Measurements from ENCODE around the gene SYPL2. TPM values are rescaled to one million over a fixed set of nuclear protein-coding genes. Genes with fewer than 3 reads are reported as not detected.

Gene SYPL2
- total RNA-seq, 1 donor from 2014 or later: 0.07 TPM

DNA sequence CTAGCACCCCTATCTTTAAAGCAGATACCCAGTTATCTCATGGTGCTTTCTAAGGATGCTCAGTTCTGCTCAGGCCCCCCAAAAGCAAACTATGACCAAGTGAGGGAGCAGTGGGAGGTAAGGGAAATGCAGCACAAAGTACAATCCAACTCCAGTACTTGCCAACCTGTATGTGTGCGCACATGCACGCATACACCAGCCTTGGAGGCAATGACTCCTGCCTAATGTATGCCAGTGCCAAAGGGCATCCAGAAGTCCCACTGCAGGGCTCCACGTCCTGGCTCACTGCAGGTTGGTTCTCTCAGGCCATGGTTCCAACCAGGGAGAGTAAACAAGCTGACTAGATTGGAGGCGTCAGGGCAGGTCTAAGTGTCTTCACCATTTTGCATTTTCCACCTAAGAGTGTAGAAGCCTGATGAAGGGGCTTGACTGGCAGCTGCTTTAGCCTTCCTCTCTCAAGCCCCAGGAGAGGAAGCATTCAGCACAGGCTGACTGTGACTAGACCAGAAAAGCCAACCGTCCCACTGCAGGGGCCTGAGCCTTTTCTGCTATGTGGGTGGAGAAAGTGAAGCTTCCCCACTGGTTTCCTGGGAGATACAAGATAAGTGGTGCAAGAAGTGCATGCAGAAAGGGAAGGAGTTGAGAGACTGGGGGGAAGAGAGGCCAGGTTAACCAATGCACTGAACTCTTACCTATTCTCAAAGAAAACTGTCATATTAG, 35.5 kb downstream of the SYPL2 start:
- Mint-ChIP-seq H3K27ac (peak overlapping the region; percentile 70), H3K4me1 (peaks cover 70% of the 10 kb centered on the region), H3K4me3 (peak overlapping the region; percentile 70), H3K36me3 (ENCODE audit: low read depth) (peaks cover 26% of the 10 kb centered on the region), H3K9me3 (no peaks in the 10 kb centered on the region), H3K27me3 (no peaks in the 10 kb centered on the region)
- intact Hi-C loops (cut with micrococcal nuclease): no loop called here
- no peak for DNase-seq

DNA sequence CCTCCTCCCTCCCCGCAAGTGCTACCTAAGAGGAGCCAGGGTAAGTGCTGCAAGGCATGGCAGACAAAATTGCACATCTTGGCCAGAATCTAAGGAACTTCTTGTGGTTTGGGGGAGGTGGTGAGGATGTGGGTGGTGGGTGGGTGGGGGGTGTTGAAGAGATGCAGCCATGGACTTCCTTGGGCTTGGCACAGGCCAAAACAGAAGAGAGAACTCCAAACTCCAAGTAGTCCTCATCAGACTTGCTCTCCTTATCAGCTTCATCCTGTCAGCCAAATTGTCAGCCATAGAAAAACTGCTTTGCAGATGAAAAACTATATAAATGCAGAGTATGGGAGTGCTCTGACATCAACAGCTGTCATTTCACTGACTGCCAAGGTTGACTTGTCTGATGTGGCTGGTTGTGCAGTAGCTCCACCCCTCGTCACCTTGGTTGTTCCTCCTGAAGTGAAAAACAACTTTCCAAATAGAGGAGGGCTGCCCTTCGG, 36.1 kb downstream of the SYPL2 start:
- Mint-ChIP-seq H3K4me1 (peaks cover 68% of the 10 kb centered on the region), H3K36me3 (ENCODE audit: low read depth) (peaks cover 26% of the 10 kb centered on the region), H3K27me3 (peaks cover 4% of the 10 kb centered on the region), H3K27ac (peak overlapping the region; percentile 70), H3K9me3 (no peaks in the 10 kb centered on the region), H3K4me3 (peak overlapping the region; percentile 70)
- intact Hi-C loops (cut with micrococcal nuclease): no loop called here
- peak; percentile 88 for DNase-seq

DNA sequence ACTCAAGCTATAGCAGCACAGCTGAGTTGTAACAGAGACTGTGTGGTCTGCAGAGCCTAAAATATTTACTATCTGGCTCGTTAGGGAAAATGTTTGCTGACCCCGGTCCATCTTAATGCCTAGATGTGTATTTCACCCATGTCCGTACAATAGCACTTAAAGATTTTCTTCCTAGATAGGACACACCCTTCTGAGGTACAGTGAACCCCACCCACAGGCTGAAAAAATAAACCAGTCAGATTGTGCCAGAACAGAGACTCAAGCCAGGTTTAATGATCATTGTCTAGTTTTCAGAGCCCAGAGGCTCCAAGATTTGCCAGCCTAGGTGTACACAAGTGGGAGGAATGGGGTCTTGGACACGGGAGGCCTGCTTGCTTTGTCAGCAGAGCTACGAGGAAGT, 37.6 kb downstream of the SYPL2 start:
- Mint-ChIP-seq H3K27ac (no peak overlapping the region), H3K9me3 (no peaks in the 10 kb centered on the region), H3K4me3 (peak overlapping the region; percentile 65), H3K4me1 (peaks cover 60% of the 10 kb centered on the region), H3K36me3 (ENCODE audit: low read depth) (peaks cover 20% of the 10 kb centered on the region), H3K27me3 (peaks cover 16% of the 10 kb centered on the region)
- intact Hi-C loops (cut with micrococcal nuclease): no loop called here
- no peak for DNase-seq

GRCh38 chr1:109504974-109505373, 38.6 kb downstream of the SYPL2 start:
- H3K4me1 Mint-ChIP-seq: peaks cover 55% of the 10 kb centered on the region
- intact Hi-C loops (cut with micrococcal nuclease): no loop called here
- no peak overlapping the region for H3K27ac Mint-ChIP-seq

DNA sequence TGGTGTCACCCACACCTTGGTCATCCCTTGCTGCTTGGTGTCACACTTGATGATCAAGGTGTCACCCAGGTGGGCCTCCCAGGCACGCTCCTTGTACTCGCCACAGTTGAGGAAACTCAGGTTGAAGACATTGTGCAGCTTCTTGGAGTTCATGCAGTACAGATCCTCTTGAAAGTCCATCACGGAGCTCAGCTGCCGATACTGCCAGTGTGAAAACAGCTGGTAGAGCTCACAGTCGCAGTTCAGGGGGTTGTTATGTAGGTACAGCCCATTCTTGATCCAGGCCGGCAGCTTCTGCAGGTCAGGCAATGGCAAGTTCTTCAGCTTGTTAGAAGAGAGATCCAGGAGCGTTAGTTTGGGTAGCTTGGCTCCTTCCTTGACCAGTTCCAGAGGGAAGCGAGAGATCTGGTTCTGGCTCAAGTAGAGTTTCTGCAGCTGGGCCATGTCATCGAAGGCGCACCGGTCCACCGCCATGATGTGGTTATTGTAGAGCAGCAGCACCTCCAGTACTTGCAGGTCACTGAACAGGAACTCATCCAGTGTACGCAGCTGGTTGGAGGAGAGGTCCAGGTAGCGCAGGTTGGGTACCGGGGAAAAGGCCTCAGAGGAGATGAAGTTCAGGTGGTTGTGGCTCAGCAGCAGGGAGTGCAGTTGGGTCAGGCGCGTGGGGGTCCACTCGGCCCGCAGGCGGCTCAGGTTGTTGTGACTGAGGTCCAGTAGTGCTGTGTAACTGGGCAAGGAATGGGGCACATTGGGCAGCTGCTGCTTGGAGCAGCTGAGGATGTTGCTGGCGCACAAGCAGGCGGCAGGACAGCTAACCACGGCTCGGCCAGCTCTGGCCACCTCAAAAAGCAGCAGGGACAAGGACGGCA, 41.9 kb downstream of the SYPL2 start:
- H3K36me3 Mint-ChIP-seq (ENCODE audit: low read depth): peaks cover 3% of the 10 kb centered on the region
- intact Hi-C loops (cut with micrococcal nuclease): no loop called here
- peak overlapping the region; percentile 62 for H3K27ac Mint-ChIP-seq

More at GRCh38 chr1:109504974-109505373, 38.6 kb downstream of the SYPL2 start:
- Mint-ChIP-seq H3K4me3 (no peak overlapping the region), H3K36me3 (ENCODE audit: low read depth) (peaks cover 13% of the 10 kb centered on the region), H3K27me3 (peaks cover 21% of the 10 kb centered on the region), H3K9me3 (no peaks in the 10 kb centered on the region)
- no peak for DNase-seq

GRCh38 chr1:109508873-109509175, 42.5 kb downstream of the SYPL2 start:
- Mint-ChIP-seq H3K4me1 (peaks cover 28% of the 10 kb centered on the region), H3K36me3 (ENCODE audit: low read depth) (peaks cover 3% of the 10 kb centered on the region), H3K27me3 (peaks cover 42% of the 10 kb centered on the region), H3K9me3 (no peaks in the 10 kb centered on the region), H3K27ac (peak overlapping the region; percentile 62), H3K4me3 (peak overlapping the region; percentile 86)
- DNase-seq: no peak
- intact Hi-C loops (cut with micrococcal nuclease): no loop called here

More for the DNA sequence above, 41.9 kb downstream of the SYPL2 start:
- peaks cover 28% of the 10 kb centered on the region for H3K4me1 Mint-ChIP-seq
- DNase-seq: no peak
- H3K9me3 Mint-ChIP-seq: no peaks in the 10 kb centered on the region
- H3K27me3 Mint-ChIP-seq: peaks cover 40% of the 10 kb centered on the region
- peak overlapping the region; percentile 86 for H3K4me3 Mint-ChIP-seq

- peak; percentile 89 for DNase-seq
- Mint-ChIP-seq H3K27ac (peak within 1 kb of the TSS; percentile 66), H3K27me3 (peaks cover 42% of the 10 kb centered on the region), H3K4me3 (peak within 1 kb of the TSS; percentile 90), H3K4me1 (peaks cover 23% of the 10 kb centered on the region), H3K9me3 (no peaks in the 10 kb centered on the region), H3K36me3 (ENCODE audit: low read depth) (no peaks in the 10 kb centered on the region)
- intact Hi-C loops (cut with micrococcal nuclease): no loop called here
Measured at GRCh38 chr1:109509176-109510134, 43.1 kb downstream of the SYPL2 start, which contains the start of gene AMIGO1. Gene AMIGO1, minus strand, starts transcription at chr1:109509727. Its CDS starts 815 bp downstream, at chr1:109508912.

DNA sequence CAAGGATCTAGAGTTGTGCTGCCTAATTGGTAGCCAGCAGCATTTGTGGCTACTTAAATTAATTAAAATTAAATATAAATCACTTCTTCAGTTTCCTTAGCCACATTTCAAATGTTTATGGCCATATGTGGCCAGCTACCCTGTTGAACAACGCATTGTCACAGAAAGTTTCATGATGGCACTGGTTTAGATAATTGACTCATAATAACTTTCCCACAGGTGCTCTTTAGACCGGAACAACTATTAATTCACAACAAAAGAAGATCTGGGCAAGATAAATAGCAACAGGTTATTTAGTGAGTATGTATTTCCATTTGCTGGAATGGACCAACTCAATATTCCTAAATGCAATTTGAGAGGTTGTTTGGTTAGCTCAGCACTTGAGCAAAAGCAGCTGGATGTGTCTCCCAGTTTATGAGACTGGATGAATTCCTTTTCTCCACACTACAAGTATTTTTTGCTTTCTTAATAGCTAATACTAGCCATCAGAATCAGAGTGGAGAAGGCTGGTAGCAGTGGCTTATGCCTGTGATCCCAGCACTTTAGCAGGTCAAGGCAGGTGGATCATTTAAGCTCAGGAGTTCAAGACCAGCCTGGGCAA, 46.9 kb downstream of the SYPL2 start:
- Mint-ChIP-seq H3K4me3 (no peak overlapping the region), H3K27ac (no peak overlapping the region), H3K4me1 (peaks cover 15% of the 10 kb centered on the region), H3K36me3 (ENCODE audit: low read depth) (no peaks in the 10 kb centered on the region), H3K9me3 (no peaks in the 10 kb centered on the region), H3K27me3 (peaks cover 37% of the 10 kb centered on the region)
- intact Hi-C loops (cut with micrococcal nuclease): no loop called here
- DNase-seq: no peak

- intact Hi-C loops (cut with micrococcal nuclease): no loop called here
- Mint-ChIP-seq H3K36me3 (ENCODE audit: low read depth) (no peaks in the 10 kb centered on the region), H3K9me3 (no peaks in the 10 kb centered on the region), H3K4me3 (no peak overlapping the region), H3K4me1 (peaks cover 8% of the 10 kb centered on the region), H3K27me3 (peaks cover 26% of the 10 kb centered on the region), H3K27ac (no peak overlapping the region)
- no peak for DNase-seq
Measured at GRCh38 chr1:109514846-109515245, 48.5 kb downstream of the SYPL2 start.

- Mint-ChIP-seq H3K4me3 (no peak overlapping the region), H3K4me1 (peaks cover 2% of the 10 kb centered on the region), H3K27me3 (peaks cover 19% of the 10 kb centered on the region), H3K27ac (no peak overlapping the region), H3K36me3 (ENCODE audit: low read depth) (no peaks in the 10 kb centered on the region), H3K9me3 (no peaks in the 10 kb centered on the region)
- DNase-seq: no peak
- intact Hi-C loops (cut with micrococcal nuclease): no loop called here
Measured at GRCh38 chr1:109516872-109517271, 50.5 kb downstream of the SYPL2 start.

DNA sequence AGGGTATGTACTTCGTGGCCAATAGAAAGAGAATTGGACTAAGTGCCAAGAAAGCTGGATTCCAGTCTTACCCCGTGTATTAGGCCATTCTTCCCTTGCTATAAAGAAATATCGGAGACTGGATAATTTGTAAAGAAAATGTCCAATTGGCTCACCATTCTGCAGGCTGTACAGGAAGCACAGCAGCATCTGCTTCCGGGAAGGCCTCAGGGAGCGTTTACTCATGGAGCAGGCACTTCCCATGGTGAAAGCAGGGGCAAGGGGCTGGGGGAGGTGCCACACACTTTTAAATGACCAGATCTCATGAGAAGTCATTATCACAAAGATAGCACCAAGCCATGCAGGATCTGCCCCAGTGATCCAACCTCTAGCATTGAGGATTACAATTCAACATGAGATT, 51.0 kb downstream of the SYPL2 start:
- Mint-ChIP-seq H3K27me3 (peaks cover 21% of the 10 kb centered on the region), H3K36me3 (ENCODE audit: low read depth) (no peaks in the 10 kb centered on the region), H3K27ac (no peak overlapping the region), H3K4me1 (peaks cover 2% of the 10 kb centered on the region), H3K9me3 (no peaks in the 10 kb centered on the region), H3K4me3 (no peak overlapping the region)
- intact Hi-C loops (cut with micrococcal nuclease): no loop called here
- DNase-seq: no peak

- Mint-ChIP-seq H3K4me1 (no peaks in the 10 kb centered on the region), H3K27ac (no peak overlapping the region), H3K27me3 (peaks cover 22% of the 10 kb centered on the region), H3K4me3 (no peak overlapping the region), H3K9me3 (no peaks in the 10 kb centered on the region), H3K36me3 (ENCODE audit: low read depth) (no peaks in the 10 kb centered on the region)
- intact Hi-C loops (cut with micrococcal nuclease): no loop called here
- no peak for DNase-seq
Measured at GRCh38 chr1:109521002-109521951, 54.9 kb downstream of the SYPL2 start.
